ENCODE data around the gene NDUFB1.

NDUFB1 gene

DNA sequence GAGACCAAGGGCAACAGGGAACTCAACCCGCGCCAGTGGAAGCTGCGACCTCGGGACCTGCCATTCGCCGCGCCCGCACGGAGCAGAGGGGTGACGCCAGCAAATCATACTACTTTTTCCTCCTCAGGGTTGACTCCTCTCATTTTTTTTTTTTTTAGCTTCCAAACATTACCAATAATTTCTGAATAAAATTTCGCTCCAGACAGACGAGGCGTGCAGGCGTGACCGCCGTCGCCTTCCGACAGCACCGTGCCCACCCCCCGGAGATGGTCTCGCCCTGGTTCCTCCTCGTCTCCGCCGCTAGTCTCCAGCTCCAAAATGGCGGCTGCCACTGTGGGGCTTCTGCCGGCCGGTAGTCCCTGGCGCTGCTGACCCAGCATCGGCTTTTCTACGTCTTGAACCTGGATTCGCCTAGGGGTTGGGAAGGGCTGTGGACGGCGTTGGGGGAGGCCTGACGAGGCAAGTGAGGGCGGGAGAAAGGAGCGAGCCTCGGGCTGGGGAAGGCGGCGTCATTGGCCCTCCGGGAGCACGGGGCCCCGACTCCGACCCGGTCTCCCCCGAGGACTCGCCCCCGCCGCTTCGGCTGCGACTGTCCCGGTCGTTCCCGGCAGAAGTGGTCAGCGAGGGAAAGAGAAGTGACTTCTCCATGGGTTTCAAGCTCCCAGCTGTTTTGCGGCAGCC, at the start of gene NDUFB1, which contains the start of gene CPSF2:
TSS of gene NDUFB1 (minus strand) at position 37 of the 681 bp plus-strand sequence. CDS start 4,069 bp downstream, outside the sequence.
TSS of gene CPSF2 (plus strand) at position 300 of the 681 bp plus-strand sequence. CDS start 9,016 bp downstream, outside the sequence.
- peak; percentile 66 for DNase-seq (ENCODE audit: low read depth)

DNA sequence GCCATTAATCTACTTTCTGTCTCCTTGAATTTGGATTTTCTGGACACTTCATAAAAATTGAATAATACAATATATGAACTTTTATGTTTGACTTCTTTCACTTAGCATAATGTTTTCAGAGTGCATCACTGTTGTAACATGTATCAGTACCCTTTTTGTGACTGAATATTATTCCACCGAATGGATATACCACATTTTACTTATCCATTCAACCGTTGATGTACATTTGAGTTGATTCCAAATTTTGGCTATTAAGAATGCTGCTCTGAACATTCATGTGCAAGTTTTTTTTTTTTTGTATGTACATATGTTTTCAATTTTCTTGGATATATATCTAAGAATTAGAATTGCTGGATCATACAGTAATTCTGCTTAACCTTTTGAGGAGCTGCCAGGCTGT, 43.5 kb upstream of the NDUFB1 start:
- DNase-seq (ENCODE audit: low read depth): no peak

DNA sequence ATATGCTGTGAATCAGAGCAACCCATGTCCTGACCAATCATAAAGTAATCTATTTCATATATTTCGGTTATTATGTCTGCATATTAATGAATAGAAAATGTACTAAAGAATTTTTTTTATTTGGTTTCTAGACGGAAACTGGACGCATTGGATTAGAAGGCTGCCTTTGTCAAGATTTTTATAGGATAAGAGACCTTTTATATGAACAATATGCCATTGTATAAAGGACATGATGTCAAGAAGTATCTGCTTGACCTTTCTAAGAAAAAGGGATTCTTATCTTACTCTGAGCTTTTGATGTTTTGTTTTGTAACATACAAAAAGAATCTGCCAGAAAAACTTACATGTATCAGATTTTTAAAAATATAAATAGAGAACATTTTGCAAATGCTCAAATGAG, 40.0 kb upstream of the NDUFB1 start:
- DNase-seq (ENCODE audit: low read depth): no peak

DNA sequence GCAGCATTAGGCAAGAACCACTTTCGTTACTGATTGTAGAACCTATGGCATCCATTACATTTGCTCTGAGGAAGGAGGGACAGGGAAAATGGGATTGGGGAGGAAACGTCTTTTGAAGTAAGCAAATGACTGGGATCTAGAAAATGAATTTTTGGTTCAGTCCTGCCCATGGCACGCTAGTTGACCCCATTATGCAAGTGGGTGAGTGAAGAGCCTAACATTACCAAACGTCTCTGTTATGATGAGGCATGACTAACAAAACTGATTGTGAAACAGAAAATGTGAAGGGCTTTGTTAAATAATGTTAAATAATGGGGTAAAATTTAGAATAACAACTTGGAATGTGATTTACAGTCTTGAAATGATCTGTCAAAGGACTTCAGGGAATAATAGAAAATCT, 39.1 kb upstream of the NDUFB1 start:
- peak; percentile 85 for DNase-seq (ENCODE audit: low read depth)

DNA sequence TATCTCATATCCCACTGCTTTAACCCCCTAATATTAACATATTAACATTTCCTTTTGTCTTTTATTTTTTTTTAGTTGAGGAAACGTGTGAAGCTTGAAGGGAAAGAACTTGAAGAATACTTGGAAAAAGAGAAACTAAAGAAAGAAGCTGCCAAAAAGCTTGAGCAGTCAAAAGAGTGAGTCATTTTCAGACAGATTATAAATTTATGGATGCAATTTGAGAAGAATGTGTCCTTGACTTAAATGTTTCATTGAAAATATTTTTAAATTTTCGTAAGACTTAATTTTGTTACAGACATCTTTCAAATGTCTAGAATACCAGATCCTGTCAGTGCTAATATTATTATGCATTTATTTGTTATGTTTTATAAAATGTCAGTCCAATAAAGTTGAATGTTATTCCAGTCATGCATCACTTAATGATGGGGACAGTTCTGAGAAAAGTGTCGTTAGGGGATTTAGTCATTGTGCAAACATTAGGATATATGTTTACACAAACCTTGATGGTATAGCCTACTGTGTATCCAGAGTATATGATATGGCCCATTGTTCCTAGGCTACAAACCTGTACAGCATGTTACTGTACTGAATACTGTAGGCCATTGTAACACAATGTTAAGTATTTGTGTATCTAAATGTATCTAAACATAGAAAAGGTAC, 32.9 kb upstream of the NDUFB1 start:
- peak; percentile 18 for DNase-seq (ENCODE audit: low read depth)

DNA sequence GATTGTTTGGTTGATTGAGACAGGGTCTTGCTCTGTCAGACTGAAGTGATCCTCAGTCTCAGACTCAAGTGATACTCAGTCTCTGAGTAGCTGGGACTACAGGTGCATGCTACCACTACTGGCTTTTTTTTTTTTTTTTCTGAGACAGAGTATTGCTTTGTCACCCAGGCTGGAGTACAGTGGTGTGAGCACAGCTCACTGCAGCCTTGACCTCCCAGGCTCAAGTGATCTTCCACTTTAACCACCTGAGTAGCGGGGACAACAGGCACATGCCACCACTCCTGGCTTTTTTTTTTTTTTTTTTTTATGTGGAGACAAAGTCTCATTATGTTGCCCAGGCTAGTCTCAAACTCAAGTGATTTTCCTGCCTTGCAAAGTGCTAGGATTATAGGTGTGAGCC, 32.1 kb upstream of the NDUFB1 start:
- DNase-seq (ENCODE audit: low read depth): no peak

DNA sequence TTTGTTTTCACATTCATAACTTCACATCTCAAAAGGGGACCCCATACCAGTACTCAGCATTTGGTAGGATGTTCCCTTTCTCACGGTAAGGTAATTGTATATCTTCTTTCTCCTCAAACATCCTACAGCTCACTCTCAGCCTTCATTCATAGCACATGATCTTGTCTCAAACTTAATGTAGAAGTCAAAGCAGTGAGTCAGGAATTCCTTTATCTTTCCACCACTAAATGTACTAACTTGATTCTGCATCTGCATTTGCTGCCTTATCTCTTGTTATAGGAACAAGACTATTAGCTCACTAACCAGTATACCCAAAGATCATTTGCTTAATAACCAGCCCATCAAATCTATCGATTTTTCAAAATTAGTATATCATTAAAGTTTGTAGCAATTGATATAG, 23.2 kb upstream of the NDUFB1 start:
- DNase-seq (ENCODE audit: low read depth): no peak

DNA sequence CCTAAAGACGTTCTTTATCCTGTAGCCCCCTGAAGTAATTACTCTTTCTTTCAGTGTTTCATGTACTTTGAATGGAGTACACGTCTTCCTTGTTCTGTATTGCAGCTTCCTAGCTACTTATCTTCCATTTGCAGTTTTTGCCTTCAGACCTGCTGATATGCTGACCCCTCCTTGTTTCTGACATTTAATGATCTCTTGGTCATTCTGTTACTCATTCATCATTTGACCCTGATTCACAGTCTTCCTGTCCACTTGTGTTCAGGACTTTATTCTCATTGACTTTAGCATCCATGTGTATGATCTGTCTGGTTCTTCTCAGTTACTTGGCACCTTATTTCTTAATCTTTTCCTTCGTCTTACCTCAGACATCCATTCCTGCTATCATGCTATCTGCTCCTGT, 22.5 kb upstream of the NDUFB1 start:
- peak; percentile 10 for DNase-seq (ENCODE audit: low read depth)

DNA sequence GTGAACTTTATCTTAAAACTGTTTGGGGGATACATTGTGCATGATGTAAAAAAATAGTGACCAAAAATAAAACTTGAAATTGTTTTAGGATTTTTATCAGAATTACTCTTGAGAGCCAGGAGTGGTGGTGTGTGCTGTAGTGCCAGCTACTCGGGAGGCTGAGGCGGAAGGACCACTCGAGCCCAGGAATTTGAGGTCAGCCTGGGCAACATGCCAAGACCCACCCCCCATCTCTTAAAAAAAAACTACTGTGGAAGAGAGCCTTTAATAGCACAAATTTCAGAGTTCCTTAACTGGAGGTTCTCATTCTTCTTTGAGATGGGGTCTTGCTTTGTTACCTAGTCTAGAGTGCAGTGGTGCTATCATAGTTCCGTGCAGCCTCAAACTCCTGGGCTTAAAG, 21.8 kb upstream of the NDUFB1 start:
- no peak for DNase-seq (ENCODE audit: low read depth)

DNA sequence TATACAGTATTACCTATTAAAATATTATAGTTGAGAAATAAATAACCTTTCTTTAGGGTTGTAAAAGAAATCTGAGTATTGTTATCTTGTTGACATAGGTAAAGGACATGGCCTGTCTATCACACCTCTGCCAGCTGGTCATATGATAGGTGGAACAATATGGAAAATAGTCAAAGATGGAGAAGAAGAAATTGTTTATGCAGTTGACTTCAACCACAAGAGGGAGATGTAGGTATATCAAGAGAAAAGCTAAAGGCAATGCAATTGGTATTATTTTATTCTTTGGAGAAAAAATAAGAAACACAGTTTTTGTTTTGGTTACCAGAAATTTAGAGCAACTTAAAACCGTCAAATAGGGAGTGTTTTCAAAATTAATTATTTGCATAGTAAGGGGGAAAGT, 13.8 kb upstream of the NDUFB1 start:
- DNase-seq (ENCODE audit: low read depth): peak; percentile 23

DNA sequence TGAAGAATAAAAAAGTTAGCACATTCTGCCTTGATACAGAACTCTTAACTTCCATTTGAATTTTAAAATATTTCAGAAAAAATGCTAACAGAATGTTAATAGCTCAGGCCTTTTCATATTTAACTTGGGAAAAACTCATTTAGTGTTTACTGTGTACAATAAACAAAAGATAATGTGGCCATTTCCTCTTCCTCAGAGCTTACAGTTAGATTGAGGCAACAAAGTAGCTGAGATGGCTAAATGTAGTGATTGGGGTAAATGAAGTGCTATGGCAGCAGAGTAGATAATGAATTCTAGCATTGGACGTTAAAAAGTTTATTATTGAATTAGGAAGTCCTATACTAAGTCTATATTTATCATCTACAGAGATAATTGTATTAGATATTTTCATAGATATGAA, 12.9 kb upstream of the NDUFB1 start:
- DNase-seq (ENCODE audit: low read depth): no peak

DNA sequence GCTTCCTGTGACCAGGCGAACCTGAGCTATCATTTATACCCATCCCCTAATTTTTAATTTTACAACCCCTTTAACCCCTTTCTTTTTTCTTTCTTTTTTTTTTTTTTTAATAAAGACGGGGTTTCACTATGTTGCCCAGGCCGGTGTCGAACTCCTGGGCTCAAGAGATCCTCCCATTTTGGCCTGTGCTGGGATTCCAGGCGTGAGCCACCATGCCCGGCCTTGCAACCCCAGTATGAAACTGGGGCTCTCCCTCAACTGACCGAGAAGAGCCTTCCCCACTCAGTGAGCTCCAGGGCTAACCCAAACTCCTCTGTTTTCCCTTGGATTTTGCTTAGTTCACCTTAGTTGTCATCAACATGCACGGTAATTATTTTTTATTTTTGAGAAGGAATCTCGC, 1.3 kb upstream of the NDUFB1 start:
- DNase-seq (ENCODE audit: low read depth): no peak

DNA sequence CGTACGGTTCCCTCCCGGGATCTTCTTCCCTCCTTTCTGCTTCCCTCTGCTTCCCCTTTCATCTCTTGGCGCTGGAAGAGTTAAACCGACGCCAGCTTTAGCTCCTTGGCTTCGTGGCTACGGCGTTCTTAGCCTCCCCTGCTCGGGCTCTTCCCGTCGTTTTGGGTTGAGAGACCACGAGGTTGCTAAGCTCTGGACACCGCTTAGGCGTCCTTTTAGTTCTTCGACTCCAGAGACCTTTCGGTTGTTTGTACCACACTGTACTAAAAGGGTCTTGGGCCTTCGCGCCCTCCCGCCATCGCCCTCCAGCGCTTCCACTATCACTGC, 808 bp upstream of the NDUFB1 start:
- no peak for DNase-seq (ENCODE audit: low read depth)

DNA sequence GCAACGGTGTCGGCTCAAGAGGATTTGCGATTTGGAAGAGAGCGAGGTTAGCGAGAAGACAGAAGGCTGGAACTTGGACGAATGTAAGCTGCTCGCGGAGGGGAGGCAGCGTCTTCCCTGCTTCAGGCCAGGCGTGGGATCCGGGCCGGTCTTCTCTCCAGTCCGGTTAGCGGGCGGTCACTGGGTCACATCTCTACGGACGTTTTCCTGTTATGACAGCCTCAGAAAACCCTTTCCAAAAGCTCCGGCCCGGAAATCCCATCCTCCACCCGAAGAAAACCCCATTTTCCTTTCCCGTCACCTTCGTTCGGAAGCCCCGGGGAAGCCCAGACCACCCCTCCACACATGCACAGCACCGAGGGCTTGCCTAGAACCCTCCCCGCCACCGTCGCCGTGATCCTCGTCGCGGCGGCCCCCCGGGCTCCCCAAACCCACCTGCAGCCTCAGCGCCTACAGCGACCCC, 268 bp downstream of the NDUFB1 start:
- no peak for DNase-seq (ENCODE audit: low read depth)

DNA sequence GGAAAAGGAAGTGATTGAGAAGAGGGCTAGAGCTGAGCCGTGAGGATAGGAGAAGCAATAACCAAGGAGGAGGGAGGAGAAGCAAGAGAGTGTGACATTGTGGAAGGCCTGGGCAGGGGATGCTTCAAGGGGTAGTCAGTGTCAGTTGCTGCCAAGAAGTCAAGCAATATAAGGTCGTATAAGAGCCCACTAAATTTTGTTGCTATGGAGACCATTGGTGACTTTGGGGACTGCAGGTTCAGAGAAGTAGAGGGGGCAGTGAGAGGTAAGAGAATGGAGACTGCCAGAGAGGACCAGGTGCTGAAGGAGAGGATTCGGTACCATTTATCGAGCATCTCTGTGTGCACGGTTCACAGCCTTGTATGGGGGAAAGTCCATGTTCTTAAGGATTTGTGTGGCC, 12.0 kb downstream of the NDUFB1 start:
- DNase-seq (ENCODE audit: low read depth): no peak

DNA sequence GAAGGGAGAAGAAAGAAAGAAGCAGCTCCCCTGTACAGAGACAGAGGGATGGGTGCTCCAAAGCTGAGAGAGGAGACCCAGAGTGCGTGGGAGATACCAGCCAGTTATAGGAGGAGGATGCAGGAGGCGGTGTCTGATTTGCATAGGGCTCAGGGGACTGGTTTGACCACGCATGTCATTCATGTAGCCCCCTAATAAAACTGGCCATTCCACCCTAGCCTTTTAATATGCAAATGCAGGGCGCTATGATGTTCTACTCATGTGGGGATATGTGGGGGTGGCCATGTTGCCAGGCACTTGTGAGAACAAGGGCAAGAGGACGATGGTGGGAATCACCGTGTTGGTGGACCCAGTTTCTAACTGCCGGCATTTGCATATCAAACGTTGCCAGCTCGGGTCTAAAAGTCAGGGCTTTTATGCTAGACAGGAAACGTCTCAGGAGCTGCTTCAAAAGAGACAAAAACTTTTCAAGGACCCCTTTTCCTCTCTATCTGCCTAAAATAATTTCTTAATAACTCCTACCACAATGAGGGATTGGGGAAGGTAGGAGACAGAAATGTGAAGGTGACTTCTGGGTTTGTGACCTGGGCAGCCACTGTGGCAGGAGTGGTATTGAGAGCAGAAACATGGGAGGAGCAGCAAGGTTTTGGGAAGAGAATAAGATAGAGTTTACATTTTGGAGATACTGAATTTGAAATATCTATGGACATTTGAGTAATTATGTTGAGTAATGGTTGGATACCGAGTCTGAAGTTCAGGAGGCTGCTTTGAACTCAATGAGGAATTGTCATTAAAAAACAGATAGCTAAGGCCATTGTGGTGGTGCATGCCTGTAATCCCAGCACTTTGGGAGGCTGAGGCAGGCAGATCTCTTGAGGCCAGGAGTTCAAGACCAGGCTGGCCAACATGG, 12.9 kb downstream of the NDUFB1 start:
- no peak for DNase-seq (ENCODE audit: low read depth)

DNA sequence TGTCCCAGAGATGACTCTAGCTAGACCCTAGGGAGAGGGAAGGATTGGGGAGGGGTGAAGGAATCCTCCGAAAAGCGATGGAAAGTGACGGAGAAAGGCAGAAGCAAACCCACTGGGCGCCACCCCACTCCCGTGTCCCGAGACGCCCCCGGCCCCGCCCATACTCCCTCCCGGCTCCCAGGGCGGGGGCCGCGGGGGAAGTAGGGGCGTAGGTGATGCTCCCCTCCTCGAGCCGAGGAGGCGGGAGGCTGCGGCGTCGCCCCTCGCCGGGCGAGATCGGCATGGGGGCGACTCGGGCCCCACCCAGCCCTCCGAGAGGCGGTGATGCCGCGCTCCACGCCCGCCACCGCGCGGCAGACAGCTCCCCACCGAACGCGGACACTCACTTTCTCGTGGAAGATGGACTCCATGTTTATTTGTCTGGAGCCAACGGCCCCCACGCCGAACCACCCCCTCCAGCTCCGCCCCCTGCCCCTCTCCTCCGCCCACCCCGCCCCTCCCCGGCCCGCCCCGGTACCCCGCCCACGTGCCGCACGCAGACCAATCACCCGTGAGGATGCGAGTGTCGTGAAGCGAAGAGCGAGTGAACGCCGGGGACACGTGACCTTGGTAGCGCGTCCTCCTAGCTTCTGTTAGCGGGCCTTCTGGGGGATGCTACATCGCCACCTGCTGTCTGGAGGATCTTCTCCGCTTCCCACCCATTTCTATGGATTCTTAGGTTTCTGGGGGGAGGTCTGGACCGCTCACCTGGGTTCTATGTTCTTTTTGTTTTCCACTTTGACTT, 15.2 kb downstream of the NDUFB1 start, which contains the start of gene ATXN3:
TSS of gene ATXN3 (minus strand) at position 440 of the 784 bp plus-strand sequence. CDS start at position 410, 30 bp downstream.
- peak; percentile 98 for DNase-seq (ENCODE audit: low read depth)

DNA sequence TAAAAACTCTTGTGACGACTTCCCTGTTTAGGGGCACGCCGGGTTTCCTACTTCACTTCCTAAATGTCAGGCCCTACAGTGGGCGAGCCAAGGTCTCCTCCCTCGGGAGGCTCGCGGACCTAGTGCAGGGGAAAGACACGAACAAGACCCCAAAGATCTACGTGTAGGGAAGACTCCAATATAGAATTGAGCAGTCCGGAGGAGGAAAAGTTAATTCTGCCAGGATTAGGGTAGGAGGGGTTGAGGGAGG, 15.7 kb downstream of the NDUFB1 start:
- DNase-seq (ENCODE audit: low read depth): no peak

DNA sequence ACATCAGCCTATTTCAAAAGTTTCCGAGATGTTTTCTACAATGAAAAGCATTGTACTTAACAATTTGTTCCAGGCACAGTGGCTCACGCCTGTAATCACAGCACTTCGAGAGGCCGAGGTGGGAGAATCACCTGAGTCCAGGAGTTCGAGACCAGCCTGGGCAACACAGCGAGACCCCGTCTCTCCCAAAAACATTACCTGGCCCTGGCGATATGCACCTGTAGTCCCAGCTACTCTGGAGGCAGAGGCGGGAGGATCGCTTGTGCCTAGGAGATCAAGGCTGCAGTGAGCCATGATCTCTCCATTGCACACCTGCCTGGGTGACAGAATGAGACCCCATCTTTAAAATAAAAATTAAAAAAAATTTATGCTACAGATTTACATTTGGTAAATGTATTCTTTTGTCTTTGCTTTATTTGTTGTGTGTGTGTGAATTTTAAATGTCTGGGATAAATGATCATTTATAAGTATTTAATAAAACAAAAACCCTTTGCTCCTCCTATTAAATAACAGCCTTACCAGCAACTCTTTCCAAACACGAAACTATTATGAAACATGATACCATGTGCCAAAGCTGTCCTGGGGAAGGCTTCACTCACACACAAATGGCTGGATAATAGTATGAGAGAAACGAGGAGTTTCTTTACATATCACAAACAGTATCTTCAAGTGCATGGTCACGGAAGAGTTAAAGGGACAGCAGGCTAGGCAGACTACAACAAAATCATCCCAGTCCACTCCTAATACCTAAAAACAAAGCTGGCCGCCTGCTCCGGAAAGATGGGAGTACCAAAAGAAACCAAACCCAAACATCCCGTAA, 16.2 kb downstream of the NDUFB1 start:
- peak; percentile 30 for DNase-seq (ENCODE audit: low read depth)

DNA sequence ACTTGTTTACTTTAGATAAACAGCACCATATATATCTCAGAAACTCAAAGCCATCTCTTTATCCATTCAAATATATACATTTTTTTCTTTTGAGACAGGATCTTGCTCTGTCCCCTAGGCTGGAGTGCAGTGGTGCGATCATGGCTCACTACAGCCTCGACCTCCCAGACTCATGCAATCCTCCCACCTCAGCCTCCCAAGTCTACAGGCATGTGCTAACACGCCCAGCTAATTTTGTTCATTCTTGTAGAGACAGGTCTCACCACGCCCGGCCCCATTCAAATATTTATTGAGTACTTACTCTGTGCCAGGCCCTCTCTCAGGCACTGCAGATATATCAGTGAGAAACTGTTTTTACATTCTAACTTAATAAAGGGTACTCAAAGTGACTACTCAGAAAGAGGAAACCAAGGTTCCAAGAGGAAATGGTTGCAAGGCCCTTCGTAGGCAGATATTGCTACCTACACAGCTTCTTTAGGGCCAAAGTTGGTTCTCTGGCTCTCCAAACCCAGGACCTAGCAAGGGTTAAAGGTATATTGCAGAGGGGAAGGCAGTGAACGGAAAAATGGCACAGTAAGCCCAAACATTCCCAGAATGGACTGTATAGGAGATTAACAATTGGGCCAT, 18.0 kb downstream of the NDUFB1 start:
- no peak for DNase-seq (ENCODE audit: low read depth)

DNA sequence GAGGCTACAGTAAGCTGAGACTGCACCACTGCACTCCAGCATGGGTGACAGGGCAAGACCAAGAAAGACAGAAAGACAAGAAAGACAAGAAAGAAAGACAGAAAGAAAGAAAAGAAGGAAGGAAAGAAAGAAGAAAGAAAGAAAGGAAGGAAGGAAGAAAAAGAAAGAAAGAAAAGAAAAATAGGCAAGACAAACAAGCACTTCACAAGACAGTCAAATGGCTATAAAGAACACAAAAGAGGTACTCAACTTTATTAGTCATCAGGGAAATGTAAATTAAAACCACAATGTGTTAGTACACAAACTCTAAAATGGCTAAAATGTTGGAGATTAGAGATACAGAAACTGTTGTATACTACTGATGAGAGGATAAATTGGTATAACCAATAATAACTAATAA, 21.7 kb downstream of the NDUFB1 start:
- no peak for DNase-seq (ENCODE audit: low read depth)

Data from stromal cell of bone marrow (primary cell).